Right lobe of liver (tissue), 6 donors: ENCODE measurements around the gene XPO6. TPM values are rescaled to one million over a fixed set of nuclear protein-coding genes. Genes with fewer than 3 reads are reported as not detected.

Experiments used
- ATAC-seq, 4 donors: fragments of 200-7000 bp; cut with Tn5 transposase; one replicate each; pipeline ENCODE4 v1.9.1; 2020; ENCODE audit warnings: mild to moderate bottlenecking in 4 of 4, moderate library complexity in 4 of 4
- DNase-seq, 3 donors: peaks; one replicate each; pipeline ENCODE4 v3.0.0-alpha.2; 2020
- H3K27ac ChIP-seq, 3 donors: fragments of 200-600 bp; one replicate each; pipeline ENCODE4 v1.8.0; 2022
- H3K27me3 ChIP-seq, 2 donors: fragments of 200-600 bp; one replicate each; pipeline ENCODE4 v1.8.0; 2022
- H3K36me3 ChIP-seq, 4 donors: fragments of 200-600 bp; sonication (generic) in 1 of 4; one replicate each; pipeline versions ENCODE4 v1.5.1 to v1.8.0; 2017 to 2022; ENCODE audit warnings: control low read depth in 1 of 4
- H3K4me1 ChIP-seq, 4 donors: fragments of 200-600 bp; sonication (generic) in 1 of 4; one replicate each; pipeline versions ENCODE4 v1.5.1 to v1.8.0; 2017 to 2022; ENCODE audit warnings: control low read depth in 1 of 4
- H3K4me3 ChIP-seq, 3 donors: fragments of 200-600 bp; one replicate each; pipeline ENCODE4 v1.8.0; 2022
- H3K9me3 ChIP-seq, 4 donors: fragments of 200-600 bp; sonication (generic) in 1 of 4; one replicate each; pipeline versions ENCODE4 v1.5.1 to v1.8.0; 2017 to 2022; ENCODE audit warnings: control low read depth in 1 of 4
- CTCF ChIP-seq, 4 donors: fragments of 200-600 bp in 3 of 4; fragments of 450-650 bp in 1 of 4; IDR thresholded peaks; one replicate each; pipeline versions ENCODE4 v1.5.1 to v1.8.0; 2016 to 2022; ENCODE audit warnings: antibody characterized with exemption in 4 of 4, mild to moderate bottlenecking in 2 of 4
- POLR2A ChIP-seq: fragments of 450-650 bp; IDR thresholded peaks from one replicate; pipeline ENCODE4 v1.6.1; 2017; ENCODE audit warnings: antibody characterized with exemption, mild to moderate bottlenecking
- WGBS: methylation state at CpG from one replicate; pipeline ENCODE4 v1.1.6; 2018; ENCODE audit warnings: low coverage, low lambda C conversion rate; ENCODE audit not compliant: insufficient coverage; ENCODE audit errors: missing lambda C conversion rate; 5-methylcytosine and 5-hydroxymethylcytosine counted together
- intact Hi-C, 2 donors: fragments of 100-400 bp; cut with DNase I; formaldehyde crosslinking; loops; one replicate each; pipeline versions ENCODE4 v1.11.2 to v1.14.1; 2022
- total RNA-seq, 6 experiments: library from RNA; depleted of rRNA in 2 of 6; stranded (reverse); fragments of >200 nt in 2 of 6; fragmentation: NEBNext Ultra II Directional in 3 of 6; extraction: Animal tissue kit (Norgen Biotek cat#: 25700) in 3 of 6; gene quantifications; one replicate each; pipeline versions ENCODE4 v1.1.0 to v1.2.4, GENCODE V29; 2016 to 2023
- donor health status: DM: no; HTN: yes; CAD: no.
- donor health status: DM: no; HTN: no; CAD: no.
- donor health status: DM: no; HTN: no; CAD: no.
- donor health status: DM: no; HTN: yes; CAD: no.
- donor health status: DM: no; HTN: yes; CAD: no.

XPO6 gene
- total RNA-seq, 6 experiments from 2014 or later = 41.8 to 62.1 (median 51.3) TPM

GRCh38 chr16:28175715-28176114 lies 36.0 kb downstream of the XPO6 start:
- Histone ChIP-seq H3K9me3 (no peaks in the 10 kb centered on the region), H3K27me3 (no peaks in the 10 kb centered on the region), H3K4me3 (no peak overlapping the region), H3K27ac (no peak overlapping the region), H3K4me1 (no peaks in the 10 kb centered on the region), H3K36me3 (peaks cover 0 to 33% (median 0%) of the 10 kb centered on the region in 4 donors)
- ATAC-seq (no peak), DNase-seq (no peak)
- TF ChIP-seq POLR2A = no peak
- no peak for TF ChIP-seq CTCF (IDR thresholded peaks at IDR 0.05)
- intact Hi-C loops = no loop called here
- WGBS = 81% methylated on average over 5 of the region's 5 CpGs

GRCh38 chr16:28172336-28172735 lies 39.4 kb downstream of the XPO6 start:
- intact Hi-C loops = no loop called here
- peaks cover 0 to 47% (median 7%) of the 10 kb centered on the region in 4 donors for H3K36me3 ChIP-seq
- no peak for DNase-seq

GRCh38 chr16:28171816-28172215 lies 39.9 kb downstream of the XPO6 start:
- no peak for DNase-seq
- WGBS = 81% methylated on average over 2 of the region's 2 CpGs

More at GRCh38 chr16:28172336-28172735, 39.4 kb downstream of the XPO6 start:
- no peak for TF ChIP-seq CTCF (IDR thresholded peaks at IDR 0.05)
- TF ChIP-seq POLR2A = no peak
- Histone ChIP-seq H3K27ac (no peak overlapping the region), H3K4me1 (no peaks in the 10 kb centered on the region), H3K9me3 (no peaks in the 10 kb centered on the region), H3K4me3 (no peak overlapping the region), H3K27me3 (no peaks in the 10 kb centered on the region)
- ATAC-seq = no peak
- 84% methylated on average over 9 of the region's 9 CpGs for WGBS

GRCh38 chr16:28168991-28169554 lies 42.7 kb downstream of the XPO6 start:
- Histone ChIP-seq H3K9me3 (no peaks in the 10 kb centered on the region), H3K36me3 (peaks cover 0 to 56% (median 14%) of the 10 kb centered on the region in 4 donors), H3K4me3 (no peak overlapping the region), H3K27ac (no peak overlapping the region), H3K27me3 (no peaks in the 10 kb centered on the region), H3K4me1 (no peaks in the 10 kb centered on the region)
- DNase-seq (no peak), ATAC-seq (peak in 1 of 4 donors; percentile 38)
- 84% methylated on average over 4 of the region's 6 CpGs for WGBS
- no peak for TF ChIP-seq POLR2A
- TF ChIP-seq CTCF (IDR thresholded peaks at IDR 0.05) = no peak
- intact Hi-C loops = no loop called here

More at GRCh38 chr16:28171816-28172215, 39.9 kb downstream of the XPO6 start:
- Histone ChIP-seq H3K27me3 (no peaks in the 10 kb centered on the region), H3K27ac (no peak overlapping the region), H3K36me3 (peaks cover 0 to 52% (median 9%) of the 10 kb centered on the region in 4 donors), H3K4me3 (no peak overlapping the region), H3K4me1 (no peaks in the 10 kb centered on the region), H3K9me3 (no peaks in the 10 kb centered on the region)
- no peak for ATAC-seq
- TF ChIP-seq CTCF (IDR thresholded peaks at IDR 0.05) (no peak), POLR2A (no peak)
- intact Hi-C loops = no loop called here
